Sigmoid colon (tissue), 4 donors: ENCODE measurements around the gene OR51B4.

ENCODE experiments used
- POLR2AphosphoS5 ChIP-seq, 4 donors: sonication (generic); formaldehyde crosslinking; IDR thresholded peaks; one replicate each; pipeline ENCODE4 v1.6.1; 2017; ENCODE audit warnings: antibody characterized with exemption in 4 of 4
- TF ChIP-seq, protein P1 (sequence below), 4 experiments: fragments of 450-650 bp in 3 of 4; fragments of 200-600 bp in 1 of 4; IDR thresholded peaks; one replicate each; pipeline ENCODE4 v1.5.1; 2016 to 2019; ENCODE audit warnings: antibody characterized with exemption in 4 of 4, mild to moderate bottlenecking in 3 of 4, moderate library complexity in 2 of 4

GRCh38 chr11:5291207-5291838, 10.4 kb downstream of the OR51B4 start:
- TF ChIP-seq, protein P1, sequence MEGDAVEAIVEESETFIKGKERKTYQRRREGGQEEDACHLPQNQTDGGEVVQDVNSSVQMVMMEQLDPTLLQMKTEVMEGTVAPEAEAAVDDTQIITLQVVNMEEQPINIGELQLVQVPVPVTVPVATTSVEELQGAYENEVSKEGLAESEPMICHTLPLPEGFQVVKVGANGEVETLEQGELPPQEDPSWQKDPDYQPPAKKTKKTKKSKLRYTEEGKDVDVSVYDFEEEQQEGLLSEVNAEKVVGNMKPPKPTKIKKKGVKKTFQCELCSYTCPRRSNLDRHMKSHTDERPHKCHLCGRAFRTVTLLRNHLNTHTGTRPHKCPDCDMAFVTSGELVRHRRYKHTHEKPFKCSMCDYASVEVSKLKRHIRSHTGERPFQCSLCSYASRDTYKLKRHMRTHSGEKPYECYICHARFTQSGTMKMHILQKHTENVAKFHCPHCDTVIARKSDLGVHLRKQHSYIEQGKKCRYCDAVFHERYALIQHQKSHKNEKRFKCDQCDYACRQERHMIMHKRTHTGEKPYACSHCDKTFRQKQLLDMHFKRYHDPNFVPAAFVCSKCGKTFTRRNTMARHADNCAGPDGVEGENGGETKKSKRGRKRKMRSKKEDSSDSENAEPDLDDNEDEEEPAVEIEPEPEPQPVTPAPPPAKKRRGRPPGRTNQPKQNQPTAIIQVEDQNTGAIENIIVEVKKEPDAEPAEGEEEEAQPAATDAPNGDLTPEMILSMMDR (IDR thresholded peaks at IDR 0.05) = no peak
- TF ChIP-seq POLR2AphosphoS5 (IDR thresholded peaks at IDR 0.05) = no peak
